H1 (cell line): ENCODE results near the gene XDH. TPM values are rescaled to one million over a fixed set of nuclear protein-coding genes. Genes with fewer than 3 reads are reported as not detected.

Experiments used
- CTCF ChIP-seq, 3 experiments: IDR thresholded peaks; 1 replicate in 2 of 3; 2 replicates in 1 of 3; pipeline versions ENCODE4 v1.5.1 to v1.6.1; 2011; ENCODE audit warnings: low read length in 3 of 3, mild to moderate bottlenecking in 3 of 3, inconsistent platforms in 2 of 3, low read depth in 1 of 3, moderate library complexity in 1 of 3; ENCODE audit not compliant: insufficient read depth in 1 of 3; ENCODE audit errors: control extremely low read depth in 1 of 3
- GABPA ChIP-seq: IDR thresholded peaks from 2 replicates; pipeline ENCODE4 v1.6.1; 2011; ENCODE audit warnings: mild to moderate bottlenecking, low read length, moderate library complexity, borderline replicate concordance; ENCODE audit not compliant: insufficient read depth
- JUN ChIP-seq: IDR thresholded peaks from 2 replicates; pipeline ENCODE4 v1.6.1; 2011; ENCODE audit warnings: low read depth, mild to moderate bottlenecking, improper control_type of control experiment, low read length
- JUND ChIP-seq: IDR thresholded peaks from 2 replicates; pipeline ENCODE4 v1.6.1; 2011; ENCODE audit warnings: mild to moderate bottlenecking, improper control_type of control experiment, low read length
- MAX ChIP-seq: IDR thresholded peaks from 2 replicates; pipeline ENCODE4 v1.6.1; 2012; ENCODE audit warnings: inconsistent platforms
- POU5F1 ChIP-seq: IDR thresholded peaks from 2 replicates; pipeline ENCODE4 v1.6.1; 2011; ENCODE audit warnings: low read depth, mild to moderate bottlenecking, low read length, moderate library complexity
- polyA plus RNA-seq, 7 experiments: library from polyadenylated mRNA; depleted of rRNA in 3 of 7; stranded (reverse) in 5 of 7; unstranded in 2 of 7; fragments of >200 nt in 5 of 7; fragments of 200-250 nt in 2 of 7; gene quantifications; 1 replicate in 5 of 7; 2 replicates in 1 of 7; 4 replicates in 1 of 7; pipeline versions ENCODE4 v1.2.1 to v1.2.3, GENCODE V29; 2011 to 2013; ENCODE audit warnings: missing spikeins in 2 of 7, mixed read lengths in 2 of 7
- total RNA-seq: library from RNA; stranded (reverse); fragmentation: NEBNext Ultra II Directional; extraction: Animal tissue kit (Norgen Biotek cat#: 25700); gene quantifications from 2 replicates; pipeline ENCODE4 v1.2.1, GENCODE V29; 2021

XDH gene
- total and polyA plus RNA-seq, 2 of the 8 experiments (the other 6 are each of a cell fraction or from before 2014, with no cell fraction given) = 0.68 to 1.2 TPM

GRCh38 chr2:31404302-31404701, 10.2 kb downstream of the XDH start (continued):
- TF ChIP-seq CTCF (IDR thresholded peaks at IDR 0.05; ENCODE audit: control extremely low read depth in 1 of 3, insufficient read depth in 1 of 3, low read depth in 1 of 3, low read length in 3 of 3) (no peak), GABPA (no peak), JUND (no peak), MAX (no peak), JUN (no peak), POU5F1 (no peak)
- TF ChIP-seq, all 59 proteins: peak for 0
